Measurements from ENCODE around the gene METAP1D.

DNA sequence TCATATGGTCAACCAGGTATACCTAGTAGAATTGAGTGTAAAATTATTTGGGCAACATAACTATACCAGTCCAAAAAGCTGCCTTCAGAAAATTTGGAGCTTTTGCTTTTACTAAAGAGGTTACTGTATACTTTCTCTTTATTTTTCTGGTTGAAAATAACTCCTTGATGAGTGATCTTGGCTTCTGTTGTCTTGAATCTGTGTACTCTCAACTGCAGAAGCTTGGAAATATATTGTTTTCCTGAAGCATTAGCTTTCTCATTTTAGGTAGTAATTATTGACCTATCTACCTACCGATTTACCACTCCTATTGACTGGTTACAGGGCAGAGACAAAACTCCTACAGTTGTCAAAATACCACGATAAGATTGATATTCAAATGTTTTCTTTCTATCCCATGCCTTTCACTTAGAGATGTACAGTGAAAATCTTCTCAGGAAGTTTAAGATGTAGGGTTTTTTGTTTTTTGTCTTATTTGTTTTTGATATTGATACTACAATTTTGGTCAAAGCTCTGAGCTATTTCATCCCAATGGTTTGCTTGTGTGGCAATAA lies 49.9 kb downstream of the METAP1D start:
- TF ChIP-seq, protein P1, sequence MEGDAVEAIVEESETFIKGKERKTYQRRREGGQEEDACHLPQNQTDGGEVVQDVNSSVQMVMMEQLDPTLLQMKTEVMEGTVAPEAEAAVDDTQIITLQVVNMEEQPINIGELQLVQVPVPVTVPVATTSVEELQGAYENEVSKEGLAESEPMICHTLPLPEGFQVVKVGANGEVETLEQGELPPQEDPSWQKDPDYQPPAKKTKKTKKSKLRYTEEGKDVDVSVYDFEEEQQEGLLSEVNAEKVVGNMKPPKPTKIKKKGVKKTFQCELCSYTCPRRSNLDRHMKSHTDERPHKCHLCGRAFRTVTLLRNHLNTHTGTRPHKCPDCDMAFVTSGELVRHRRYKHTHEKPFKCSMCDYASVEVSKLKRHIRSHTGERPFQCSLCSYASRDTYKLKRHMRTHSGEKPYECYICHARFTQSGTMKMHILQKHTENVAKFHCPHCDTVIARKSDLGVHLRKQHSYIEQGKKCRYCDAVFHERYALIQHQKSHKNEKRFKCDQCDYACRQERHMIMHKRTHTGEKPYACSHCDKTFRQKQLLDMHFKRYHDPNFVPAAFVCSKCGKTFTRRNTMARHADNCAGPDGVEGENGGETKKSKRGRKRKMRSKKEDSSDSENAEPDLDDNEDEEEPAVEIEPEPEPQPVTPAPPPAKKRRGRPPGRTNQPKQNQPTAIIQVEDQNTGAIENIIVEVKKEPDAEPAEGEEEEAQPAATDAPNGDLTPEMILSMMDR (IDR thresholded peaks at IDR 0.05) = no peak
- TF ChIP-seq POLR2A (IDR thresholded peaks at IDR 0.05) = no peak
- TF ChIP-seq EP300 (IDR thresholded peaks at IDR 0.05) = no peak
